ENCODE data around the gene NOD1.
A peak's percentile ranks its signal among the peaks of the same experiment; 100 is the strongest.
"Not testable (repeated sequence)": the region's sequence is repeated elsewhere in the genome, so short reads cannot be mapped to it uniquely, and the experiment has no call there.

The NOD1 gene

GRCh38 chr7:30420080-30420479 is 58.5 kb downstream of the NOD1 start:
- POLR2A ChIA-PET; H3K9me3 ChIP-seq (ENCODE audit: control insufficient read depth, insufficient read depth, low read depth, low read length); H3K4me3 ChIP-seq (ENCODE audit: low read depth, low read length): not testable (repeated sequence)

GRCh38 chr7:30413864-30414263 is 64.7 kb downstream of the NOD1 start:
- CTCF ChIA-PET = interaction anchor here (0.5 to 2.6 kb wide), 8 partner anchors 14 to 320 kb away, joined by 3 to 31 read pairs (median 4); no protein-coding TSS in a partner anchor
- POLR2A ChIA-PET = no interaction called here
- Histone ChIP-seq H3K4me1 (ENCODE audit: control insufficient read depth, insufficient read depth, low read length) (no peaks in the 10 kb centered on the region), H3K27ac (ENCODE audit: extremely low read depth, low read depth, low read length) (no peak overlapping the region), H3K4me3 (ENCODE audit: low read depth, low read length) (no peak overlapping the region), H3K9me3 (ENCODE audit: control insufficient read depth, insufficient read depth, low read depth, low read length) (no peaks in the 10 kb centered on the region), H3K36me3 (ENCODE audit: control insufficient read depth in 2 of 2, insufficient read depth in 1 of 2, low read length in 2 of 2) (no peaks in the 10 kb centered on the region)
- TF ChIP-seq SETDB1 (IDR thresholded peaks at IDR 0.05; ENCODE audit: insufficient read length, low read length) = peak; percentile 27
- TF ChIP-seq ZNF354C (tag by site-specific recombination; IDR thresholded peaks at IDR 0.05; ENCODE audit: borderline replicate concordance, low read depth) = no peak

More at GRCh38 chr7:30420080-30420479, 58.5 kb downstream of the NOD1 start:
- H3K36me3 ChIP-seq (ENCODE audit: control insufficient read depth in 2 of 2, insufficient read depth in 1 of 2, low read length in 2 of 2); H3K27ac ChIP-seq (ENCODE audit: extremely low read depth, low read depth, low read length); CTCF ChIA-PET; H3K4me1 ChIP-seq (ENCODE audit: control insufficient read depth, insufficient read depth, low read length): not testable (repeated sequence)

- CTCF ChIA-PET = interaction anchor here (0.6 to 2.6 kb wide), 10 partner anchors 10 to 392 kb away, joined by 3 to 31 read pairs (median 3); no protein-coding TSS in a partner anchor
- POLR2A ChIA-PET = no interaction called here
- H3K4me1 ChIP-seq (ENCODE audit: control insufficient read depth, insufficient read depth, low read length) = no peaks in the 10 kb centered on the region
- no peaks in the 10 kb centered on the region for H3K9me3 ChIP-seq (ENCODE audit: control insufficient read depth, insufficient read depth, low read depth, low read length)
- peak; percentile 62 for TF ChIP-seq ZNF654 (tag by site-specific recombination; IDR thresholded peaks at IDR 0.05; ENCODE audit: low read depth)
- no peak for TF ChIP-seq ZNF335 (tag by site-specific recombination; conservative IDR thresholded peaks at IDR 0.05)
- no peak for TF ChIP-seq ZNF558 (tag by site-specific recombination; IDR thresholded peaks at IDR 0.05)
- TF ChIP-seq PRDM10 (tag by site-specific recombination; IDR thresholded peaks at IDR 0.05) = no peak
- TF ChIP-seq ZNF658 (tag by site-specific recombination; IDR thresholded peaks at IDR 0.05) = no peak
- TF ChIP-seq CTCF (tag by site-specific recombination; IDR thresholded peaks at IDR 0.05) = 0 out of 2 replicates have a peak, but pooled peaks have one; percentile 17
- no peak for TF ChIP-seq ZBTB26 (tag by site-specific recombination; optimal IDR thresholded peaks at IDR 0.05)
- TF ChIP-seq ZNF596 (tag by site-specific recombination; IDR thresholded peaks at IDR 0.05) = no peak
- H3K36me3 ChIP-seq (ENCODE audit: control insufficient read depth in 2 of 2, insufficient read depth in 1 of 2, low read length in 2 of 2) = no peaks in the 10 kb centered on the region
- no peak overlapping the region for H3K4me3 ChIP-seq (ENCODE audit: low read depth, low read length)
- H3K27ac ChIP-seq (ENCODE audit: extremely low read depth, low read depth, low read length) = no peak overlapping the region
Measured at GRCh38 chr7:30412782-30413504, 65.6 kb downstream of the NOD1 start.

Measured in HEK293 (cell line).